GM19452 (cell line): ENCODE measurements around the gene CHST9.
"Not testable (repeated sequence)": the region's sequence is repeated elsewhere in the genome, so short reads cannot be mapped to it uniquely, and the experiment has no call there.

Experiments used
- ATAC-seq: cut with Tn5 transposase; IDR thresholded peaks from one replicate; pipeline ENCODE4 v1.9.1; 2021; ENCODE audit not compliant: unreplicated experiment

Gene CHST9, protein sequence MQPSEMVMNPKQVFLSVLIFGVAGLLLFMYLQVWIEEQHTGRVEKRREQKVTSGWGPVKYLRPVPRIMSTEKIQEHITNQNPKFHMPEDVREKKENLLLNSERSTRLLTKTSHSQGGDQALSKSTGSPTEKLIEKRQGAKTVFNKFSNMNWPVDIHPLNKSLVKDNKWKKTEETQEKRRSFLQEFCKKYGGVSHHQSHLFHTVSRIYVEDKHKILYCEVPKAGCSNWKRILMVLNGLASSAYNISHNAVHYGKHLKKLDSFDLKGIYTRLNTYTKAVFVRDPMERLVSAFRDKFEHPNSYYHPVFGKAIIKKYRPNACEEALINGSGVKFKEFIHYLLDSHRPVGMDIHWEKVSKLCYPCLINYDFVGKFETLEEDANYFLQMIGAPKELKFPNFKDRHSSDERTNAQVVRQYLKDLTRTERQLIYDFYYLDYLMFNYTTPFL

DNA sequence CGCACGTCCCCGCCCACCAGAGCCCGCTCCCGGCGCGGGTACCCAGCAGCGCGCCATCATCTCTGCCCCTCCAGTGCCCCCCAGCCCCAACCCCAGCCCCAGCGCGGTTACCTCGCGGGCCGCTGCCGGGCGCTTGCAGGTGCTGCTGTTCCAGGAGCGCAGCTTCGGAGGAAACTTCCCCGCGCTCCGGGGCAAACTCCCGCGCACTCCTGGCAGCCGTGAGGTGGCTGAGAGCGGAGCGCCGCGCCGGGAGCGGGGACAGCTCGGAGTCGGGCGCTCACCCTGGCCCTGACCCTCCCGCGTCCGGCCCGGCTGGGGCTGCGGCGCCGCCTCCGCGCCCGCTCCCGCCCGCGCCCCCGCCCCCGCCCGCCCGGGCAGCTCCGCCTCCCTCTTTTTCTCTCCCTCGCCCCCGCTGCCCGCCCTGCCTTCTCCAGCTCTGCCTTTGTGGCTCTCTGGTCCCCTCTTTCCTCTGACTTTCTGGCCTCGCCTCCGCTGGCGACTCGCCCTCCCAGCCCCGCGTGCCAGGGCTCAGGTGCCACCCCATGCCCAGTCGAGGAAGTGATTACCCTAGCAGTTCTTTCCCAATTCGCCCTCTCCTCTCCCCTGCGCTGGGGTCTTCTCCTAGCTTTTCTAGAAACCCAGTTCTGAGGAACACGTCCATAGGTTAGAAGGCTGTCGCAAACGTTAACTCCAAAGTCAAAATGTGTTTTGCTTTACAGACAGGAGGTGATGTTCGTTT, at the start of gene CHST9:
CHST9 (minus strand) TSS at position 284 of the 739 bp plus-strand sequence. CDS start 42,499 bp downstream, outside the sequence.
- ATAC-seq: no peak

- not testable (repeated sequence) for ATAC-seq
Observed at GRCh38 chr18:27232355-27232754, 47.2 kb upstream of the CHST9 start.

- ATAC-seq: not testable (repeated sequence)
Observed at GRCh38 chr18:27231671-27232070, 46.6 kb upstream of the CHST9 start.

GRCh38 chr18:27231221-27231620, 46.1 kb upstream of the CHST9 start:
- ATAC-seq: not testable (repeated sequence)

DNA sequence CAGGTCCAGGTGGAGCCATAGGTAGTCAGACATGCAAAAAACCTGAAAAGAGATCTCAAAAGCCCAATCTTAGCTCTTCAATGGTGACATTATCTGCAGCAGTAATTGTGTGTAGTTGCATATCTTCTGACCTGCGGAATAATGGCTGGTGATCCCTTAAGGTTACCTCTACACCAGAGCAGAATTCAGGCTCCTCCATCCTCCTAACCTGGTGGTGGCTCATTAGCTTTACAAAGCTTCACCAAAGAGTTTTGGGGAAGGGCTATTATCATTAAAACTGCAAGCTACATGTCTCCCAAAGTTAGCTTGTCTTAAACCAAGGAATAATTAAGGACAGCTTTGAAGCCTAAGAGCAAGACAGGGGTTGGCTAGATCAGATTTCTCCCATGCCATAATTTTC, 42.6 kb upstream of the CHST9 start:
- ATAC-seq: no peak

GRCh38 chr18:27226556-27227075, 41.5 kb upstream of the CHST9 start:
- ATAC-seq: no peak

GRCh38 chr18:27225947-27226481, 40.9 kb upstream of the CHST9 start:
- no peak for ATAC-seq

DNA sequence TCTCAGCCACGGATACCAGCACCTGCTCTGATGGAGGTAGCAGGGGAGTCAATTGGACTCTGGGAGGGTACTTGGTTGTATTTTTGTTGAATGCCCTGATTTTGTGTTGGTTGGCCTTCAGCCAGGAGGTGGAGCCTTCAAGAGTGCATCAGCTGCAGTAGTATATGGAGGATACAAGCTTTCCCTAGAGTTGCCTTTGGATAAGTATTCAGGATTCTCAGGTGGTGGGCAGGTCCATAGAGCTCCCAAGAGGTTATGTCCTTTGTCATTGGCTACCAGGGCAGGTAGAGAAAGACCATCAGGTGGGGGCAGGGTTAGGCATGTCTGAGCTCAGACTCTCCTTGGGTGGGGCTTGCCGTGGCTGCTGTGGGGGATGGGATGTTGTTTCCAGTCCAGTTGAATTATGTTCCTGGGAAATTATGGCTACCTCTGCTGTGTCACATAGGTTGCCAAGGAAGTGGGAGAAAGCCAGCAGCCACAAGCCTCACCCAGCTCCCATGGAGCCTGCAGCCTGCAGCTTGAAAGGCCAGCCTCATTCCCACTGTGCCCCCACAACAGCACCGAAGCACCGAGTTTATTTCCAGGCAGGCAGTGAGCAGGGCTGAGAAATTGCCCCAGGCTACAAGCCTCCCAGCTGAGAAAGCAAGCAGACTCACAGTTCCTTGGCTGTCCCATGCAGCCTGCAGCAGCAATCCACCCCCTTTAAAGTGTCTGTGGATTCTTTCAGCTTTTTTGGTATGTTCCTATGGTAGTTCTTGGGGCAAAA, 38.6 kb upstream of the CHST9 start:
- ATAC-seq: no peak

DNA sequence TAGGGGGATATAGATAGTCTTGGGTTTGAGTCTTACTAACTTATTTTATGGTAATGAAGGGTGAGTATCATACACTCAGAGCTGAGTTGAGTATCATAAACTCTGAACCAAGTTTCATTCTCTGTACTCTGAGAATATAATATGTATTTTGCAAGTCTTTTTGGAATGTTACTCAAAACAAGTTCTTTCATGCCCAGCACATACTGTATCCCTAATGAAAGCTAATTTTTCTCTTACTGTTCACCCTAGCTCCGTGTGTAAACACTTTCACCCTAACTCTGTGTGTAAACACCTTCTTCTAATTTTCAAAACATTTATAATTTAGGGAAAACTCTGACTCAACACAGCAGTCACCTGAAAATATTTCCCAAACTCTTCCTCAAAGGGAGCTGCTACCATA, 29.7 kb upstream of the CHST9 start:
- ATAC-seq: no peak

- no peak for ATAC-seq
Observed at GRCh38 chr18:27213123-27213717, 28.1 kb upstream of the CHST9 start.

DNA sequence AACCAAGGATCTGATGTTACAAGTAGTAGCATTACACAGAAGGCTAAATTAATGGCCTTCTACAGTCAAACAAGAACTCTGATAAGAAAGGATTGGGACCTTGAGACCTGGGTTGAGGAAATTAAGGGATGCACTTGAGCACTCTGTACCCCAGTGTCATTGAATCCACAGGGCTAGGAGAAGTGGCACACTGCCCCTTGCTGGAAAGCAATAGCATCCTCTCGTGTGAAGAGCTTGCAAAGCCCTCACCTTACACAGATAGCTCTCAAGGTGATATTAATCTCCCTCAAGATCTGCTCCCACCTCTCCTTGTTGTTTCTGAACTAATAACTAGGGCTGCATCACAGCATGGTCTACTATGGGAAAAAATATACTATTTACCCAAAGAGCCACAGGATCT, 26.5 kb upstream of the CHST9 start:
- no peak for ATAC-seq

- no peak for ATAC-seq
Observed at GRCh38 chr18:27206411-27206810, 21.3 kb upstream of the CHST9 start.

DNA sequence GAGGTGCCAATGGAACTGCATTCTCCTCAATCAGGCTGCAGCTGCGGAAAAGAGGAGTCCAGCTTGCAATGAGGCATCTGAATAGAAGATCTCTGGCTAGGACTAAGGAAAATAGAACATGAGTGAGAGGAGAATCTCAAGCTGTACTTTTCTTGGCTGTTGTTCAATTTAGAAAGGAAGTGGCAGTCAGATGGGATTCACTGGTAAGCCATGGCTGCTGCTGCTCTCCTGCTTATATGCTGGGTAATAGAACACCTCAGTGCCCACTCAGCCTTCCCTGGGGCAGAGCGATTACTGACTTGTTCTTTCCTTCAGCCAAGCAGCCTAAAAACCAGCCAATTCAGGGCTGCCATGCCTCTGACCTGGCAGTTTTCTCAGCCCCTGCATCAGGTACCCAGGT, 17.6 kb upstream of the CHST9 start:
- no peak for ATAC-seq

DNA sequence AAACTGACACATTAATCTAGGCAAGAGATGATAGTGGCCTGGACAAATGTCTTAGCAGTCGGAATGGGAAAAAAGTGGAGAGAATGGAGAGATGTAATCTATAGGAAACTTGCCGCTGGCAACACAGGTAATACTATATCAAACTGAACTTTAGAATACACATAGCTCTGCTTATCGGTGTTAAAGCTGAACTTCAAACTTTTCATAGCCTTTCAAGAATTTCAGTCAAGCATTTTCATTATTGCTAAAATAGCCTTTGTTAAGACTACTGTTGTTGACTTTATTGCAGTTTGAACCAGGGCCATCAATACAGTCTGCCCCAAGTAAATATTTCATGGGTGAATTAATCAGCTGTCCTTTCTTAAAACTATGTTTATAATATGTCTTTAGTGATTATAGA, 12.9 kb upstream of the CHST9 start:
- ATAC-seq: no peak

- ATAC-seq: no peak
Observed at GRCh38 chr18:27188309-27188708, 3.2 kb upstream of the CHST9 start.

DNA sequence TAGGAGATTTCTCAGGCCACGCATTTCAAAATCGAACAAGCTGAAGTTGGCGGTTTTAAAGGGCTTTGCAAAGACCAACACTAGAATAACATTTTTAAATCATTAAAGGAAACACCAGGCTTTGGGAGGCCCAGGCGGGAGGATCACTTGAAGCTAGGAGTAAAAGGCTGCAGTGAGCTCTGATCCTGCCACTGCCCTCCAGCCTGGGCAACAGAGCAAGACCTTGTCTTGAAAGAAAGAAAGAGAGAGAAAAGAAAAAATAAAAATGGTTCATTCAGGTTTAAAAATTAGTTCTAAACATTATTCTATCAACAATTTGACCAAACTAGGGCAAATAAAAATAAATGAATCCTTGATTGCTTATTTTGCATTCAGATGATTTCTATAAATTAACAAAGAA, 789 bp upstream of the CHST9 start:
- no peak for ATAC-seq

DNA sequence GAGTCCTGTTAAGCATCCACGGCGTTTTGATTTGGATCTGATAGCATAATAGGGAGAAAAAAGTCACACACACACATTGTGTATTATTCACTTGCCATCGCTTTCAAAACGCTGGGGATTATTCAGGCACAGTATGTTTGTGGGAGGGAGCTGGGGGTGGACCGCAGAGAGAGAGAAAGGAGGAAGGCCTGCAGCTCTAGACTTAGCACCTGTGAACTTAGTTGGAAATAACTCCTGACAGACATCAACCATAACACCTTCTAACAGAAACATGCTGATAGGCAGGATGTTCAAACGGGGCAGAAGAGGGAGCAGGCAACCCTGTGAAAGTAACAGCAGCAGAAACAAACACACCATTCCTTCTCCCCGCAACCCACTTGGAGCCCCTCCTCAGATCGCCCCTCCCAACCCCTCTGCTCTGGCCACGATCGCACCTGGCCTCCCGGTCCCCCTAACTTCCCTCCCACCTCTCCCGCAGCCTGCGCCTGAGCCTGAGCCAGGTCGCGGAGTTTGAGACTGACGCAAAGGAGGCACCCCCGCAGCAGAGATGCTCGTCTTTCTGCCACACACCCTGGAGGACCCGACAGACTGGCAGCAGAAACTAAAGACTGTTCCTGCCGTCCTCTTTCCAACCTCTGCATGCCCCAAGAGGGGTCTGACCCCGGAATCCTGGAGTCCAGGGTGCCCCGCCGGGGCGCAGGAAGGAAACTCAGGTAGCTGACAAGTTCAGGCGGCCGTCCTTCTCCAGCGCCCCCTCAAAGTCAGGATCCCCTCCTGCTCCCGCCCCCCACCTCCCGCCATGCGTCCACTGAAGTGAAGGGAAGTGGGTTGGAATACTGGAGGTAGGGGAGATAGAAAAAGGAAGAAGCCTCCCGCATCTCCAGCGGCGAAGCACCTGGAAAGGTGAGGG, 738 bp downstream of the CHST9 start:
- no peak for ATAC-seq

DNA sequence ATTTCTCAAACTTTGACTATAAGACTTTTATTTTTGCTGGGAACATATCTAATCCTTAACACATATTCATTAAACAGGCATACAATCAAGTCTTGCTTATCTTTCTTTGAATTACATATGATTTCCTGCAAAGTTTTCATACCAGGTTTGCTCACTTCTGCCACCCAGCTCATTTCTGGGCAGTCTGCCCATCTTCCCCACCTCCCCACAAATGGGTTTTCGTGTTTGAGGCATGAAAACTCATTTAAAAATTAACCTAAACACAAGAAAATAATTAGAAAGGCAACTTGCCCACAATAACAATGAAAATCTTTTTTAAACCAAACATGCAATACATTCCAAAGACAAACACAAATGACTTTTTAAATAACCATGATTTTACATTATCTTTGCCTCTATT, 3.4 kb downstream of the CHST9 start:
- no peak for ATAC-seq

- ATAC-seq: no peak
Observed at GRCh38 chr18:27178424-27178823, 6.7 kb downstream of the CHST9 start.

DNA sequence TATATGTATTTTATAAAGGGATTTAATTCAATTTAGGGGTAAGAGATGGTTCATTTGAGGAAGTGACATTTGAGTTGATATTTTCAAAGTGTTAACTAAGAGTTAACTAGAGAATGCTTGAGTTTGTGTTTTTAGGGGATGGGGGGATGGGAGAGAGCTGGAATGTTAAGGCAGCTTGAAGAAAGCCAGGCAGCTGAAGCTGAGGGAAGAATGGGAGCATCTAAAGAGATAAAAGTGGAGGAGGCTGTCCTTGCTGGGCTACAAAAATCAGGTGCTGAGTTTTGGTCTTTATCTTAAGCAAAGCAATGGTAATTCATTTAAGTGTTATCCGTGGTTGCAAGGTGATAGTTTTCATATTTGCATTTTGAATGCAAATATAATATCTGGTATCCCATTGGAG, 9.2 kb downstream of the CHST9 start:
- ATAC-seq: no peak
